NCI-H2196 (cell line): ENCODE measurements around the gene TENT4A.
"Not testable (repeated sequence)": the region's sequence is repeated elsewhere in the genome, so short reads cannot be mapped to it uniquely, and the experiment has no call there.

Experiments
- DNase-seq: peaks from one replicate; lab custom pipeline; 2025; ENCODE audit not compliant: unreplicated experiment; lab: John Stamatoyannopoulos, UW

Gene TENT4A

DNA sequence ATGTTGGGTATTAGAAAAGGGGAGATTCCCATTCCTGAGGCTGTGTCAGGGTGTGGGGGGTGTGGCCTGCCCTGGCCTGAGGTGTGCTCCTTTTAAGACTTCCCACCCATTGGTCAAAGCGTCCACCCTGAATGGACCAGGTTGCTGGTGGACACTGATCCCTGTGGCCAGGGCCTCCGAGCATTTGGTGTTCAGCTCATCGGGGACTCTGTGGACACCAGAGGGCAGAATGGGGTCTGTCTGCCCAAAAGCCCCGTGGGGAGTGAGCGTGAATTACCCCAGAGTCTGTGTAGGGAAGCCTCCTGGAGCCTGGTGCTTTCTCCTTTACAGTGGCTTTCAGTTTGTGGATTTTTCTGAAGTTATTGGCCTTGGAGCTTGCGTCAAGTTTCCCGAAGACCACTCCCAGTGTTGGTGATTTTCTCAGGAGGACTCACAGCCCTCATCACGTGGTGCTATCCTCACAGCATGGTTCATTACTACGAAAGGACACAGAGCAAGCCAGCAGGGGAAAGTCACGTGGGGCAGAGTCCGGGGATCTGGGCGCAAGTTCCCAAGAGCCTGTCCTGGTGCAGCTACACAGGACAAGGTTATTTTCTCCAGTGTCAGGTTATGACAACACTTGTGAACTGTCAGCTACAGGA is 55.5 kb downstream of the TENT4A start:
- DNase-seq = no peak

DNA sequence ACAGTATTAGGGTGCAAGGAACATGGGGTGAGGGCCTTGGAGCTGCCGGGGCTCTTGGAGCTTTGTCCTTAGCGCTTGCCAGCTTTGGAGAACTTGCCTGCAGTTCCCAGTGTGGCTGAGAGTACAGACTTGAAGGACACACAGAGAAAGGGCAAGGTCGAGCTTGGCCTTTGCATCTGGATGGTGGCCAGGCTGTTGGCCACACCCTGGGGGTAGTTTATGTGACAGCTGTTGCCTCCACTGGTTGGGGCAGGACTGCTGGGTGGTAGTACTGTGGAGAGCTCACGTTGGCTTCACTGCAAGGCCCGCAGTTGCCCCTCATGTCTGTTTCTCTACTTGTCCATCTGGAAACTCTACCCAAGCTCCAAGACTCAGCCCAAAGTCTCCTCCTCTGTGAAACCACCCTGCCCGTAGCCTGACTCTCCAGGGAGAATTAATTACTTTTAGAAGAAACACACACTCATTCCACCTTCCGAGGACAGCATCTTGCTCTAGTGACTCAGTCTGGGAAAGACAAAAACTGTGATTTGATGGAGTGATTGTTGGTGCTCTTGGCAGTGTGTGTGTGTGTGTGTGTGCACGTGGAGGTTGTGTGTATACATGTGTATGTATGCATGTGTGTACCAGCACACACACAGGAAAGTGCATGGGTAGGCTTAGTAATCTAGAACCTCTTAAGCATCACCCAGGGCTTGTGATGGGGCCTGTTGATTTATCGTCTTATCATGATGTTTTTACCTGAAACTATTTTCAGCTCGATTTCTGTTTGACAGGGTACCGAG is 57.8 kb downstream of the TENT4A start:
- no peak for DNase-seq

DNA sequence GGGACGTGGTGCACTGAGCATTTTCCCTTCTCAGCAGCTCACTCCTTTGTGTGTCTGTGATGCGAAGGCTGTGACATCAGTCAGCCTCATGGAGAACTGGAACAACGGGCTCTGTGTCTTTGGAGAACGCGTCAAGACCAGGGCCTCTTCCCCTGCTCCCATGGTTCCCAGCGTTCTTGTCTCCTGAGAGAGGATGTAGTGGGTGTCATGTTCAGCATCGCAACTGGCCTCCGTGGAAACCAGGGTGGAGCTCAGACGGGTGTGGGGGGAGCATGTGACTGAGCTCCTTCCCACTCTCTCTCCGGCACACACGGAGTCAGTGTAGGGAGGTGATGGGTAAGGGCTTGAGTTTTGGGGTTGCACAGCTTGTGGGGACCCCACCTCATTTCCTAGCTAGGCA is 59.7 kb downstream of the TENT4A start:
- DNase-seq = peak; percentile 24

DNA sequence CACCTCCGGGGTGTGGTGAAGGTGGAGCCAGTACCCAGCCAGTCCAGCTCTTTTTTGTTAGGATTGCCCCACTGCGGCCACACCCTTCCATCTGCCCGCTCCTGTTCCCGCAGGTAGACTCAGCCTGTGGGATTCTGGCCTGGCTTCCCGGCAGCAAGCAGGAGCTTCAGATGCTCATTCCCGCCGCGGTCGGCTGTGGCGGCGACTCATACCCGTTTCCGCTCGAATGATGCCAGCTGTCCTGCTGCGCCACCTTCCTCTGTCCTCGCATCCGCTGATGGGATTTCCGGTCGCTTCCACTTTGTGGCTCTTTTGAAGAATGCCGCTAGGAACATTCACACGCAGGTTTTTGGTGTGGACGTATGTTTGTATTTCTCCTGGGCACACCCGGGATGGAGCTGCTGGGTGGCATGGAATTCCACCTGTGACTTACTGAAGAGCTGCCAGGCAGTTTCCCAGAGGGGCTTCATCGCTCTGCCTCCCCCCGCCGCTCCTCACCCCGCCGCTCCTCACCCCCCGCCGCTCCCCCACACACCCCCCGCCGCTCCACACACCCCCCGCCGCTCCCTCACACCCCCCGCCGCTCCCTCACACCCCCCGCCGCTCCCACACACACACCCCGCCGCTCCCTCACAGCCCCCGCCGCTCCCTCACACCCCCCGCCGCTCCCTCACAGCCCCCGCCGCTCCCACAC is 60.3 kb downstream of the TENT4A start:
- no peak for DNase-seq

DNA sequence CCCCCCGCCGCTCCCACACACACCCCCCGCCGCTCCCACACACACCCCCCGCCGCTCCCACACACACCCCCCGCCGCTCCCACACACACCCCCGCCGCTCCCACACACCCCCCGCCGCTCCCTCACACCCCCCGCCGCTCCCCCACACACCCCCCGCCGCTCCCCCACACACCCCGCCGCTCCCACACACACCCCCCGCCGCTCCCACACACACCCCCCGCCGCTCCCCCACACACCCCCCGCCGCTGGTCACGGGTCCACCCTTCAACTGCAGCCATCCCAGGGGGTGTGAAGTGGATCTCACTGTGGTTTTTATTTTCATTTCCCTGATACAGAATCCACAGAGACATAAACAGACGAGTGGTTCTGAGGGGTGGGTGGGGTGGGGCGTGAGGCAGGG is 61.0 kb downstream of the TENT4A start:
- not testable (repeated sequence) for DNase-seq

DNA sequence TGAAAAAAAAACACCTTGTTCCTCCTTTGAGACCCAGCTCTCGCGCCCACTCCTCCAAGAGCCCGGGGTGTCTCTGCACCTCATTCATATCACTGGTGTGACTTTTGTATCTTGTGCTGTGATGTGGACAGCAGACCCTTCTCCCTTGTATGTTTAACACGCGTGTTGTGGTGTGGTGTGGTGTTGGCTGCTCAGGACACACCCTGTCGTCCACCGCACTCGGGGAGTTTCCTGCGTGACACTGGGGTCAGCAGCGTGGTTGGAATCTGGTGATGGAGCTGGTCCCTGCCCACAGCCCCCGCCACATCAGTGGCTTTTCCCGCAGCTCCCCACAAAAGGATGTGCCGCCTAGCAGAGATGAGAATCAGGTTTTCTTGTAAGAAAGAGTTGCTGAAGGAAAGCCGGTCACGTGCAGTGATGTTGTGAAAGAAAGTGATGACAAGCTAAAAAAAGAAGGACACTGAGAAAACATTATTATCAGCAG is 61.5 kb downstream of the TENT4A start:
- DNase-seq = no peak

DNA sequence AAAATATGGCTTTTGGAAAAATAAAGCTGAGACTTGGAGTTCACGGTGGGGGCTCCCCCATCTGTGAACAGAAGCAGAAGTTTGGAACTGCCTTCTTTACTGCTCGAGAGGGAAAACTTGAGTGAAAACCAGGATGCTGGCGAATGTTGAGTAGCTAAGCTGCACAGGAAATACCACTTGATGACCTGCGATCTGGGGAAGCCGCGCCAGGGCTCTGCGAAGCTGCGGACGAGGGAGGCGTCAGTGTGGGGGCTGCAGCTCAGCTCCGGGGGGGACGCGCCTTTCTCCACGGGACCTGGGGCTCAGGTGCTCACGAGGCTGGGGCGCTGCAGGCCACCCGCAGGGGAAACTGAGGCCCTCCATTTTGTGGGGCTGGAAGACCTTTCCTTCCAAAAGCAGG is 62.3 kb downstream of the TENT4A start:
- no peak for DNase-seq

DNA sequence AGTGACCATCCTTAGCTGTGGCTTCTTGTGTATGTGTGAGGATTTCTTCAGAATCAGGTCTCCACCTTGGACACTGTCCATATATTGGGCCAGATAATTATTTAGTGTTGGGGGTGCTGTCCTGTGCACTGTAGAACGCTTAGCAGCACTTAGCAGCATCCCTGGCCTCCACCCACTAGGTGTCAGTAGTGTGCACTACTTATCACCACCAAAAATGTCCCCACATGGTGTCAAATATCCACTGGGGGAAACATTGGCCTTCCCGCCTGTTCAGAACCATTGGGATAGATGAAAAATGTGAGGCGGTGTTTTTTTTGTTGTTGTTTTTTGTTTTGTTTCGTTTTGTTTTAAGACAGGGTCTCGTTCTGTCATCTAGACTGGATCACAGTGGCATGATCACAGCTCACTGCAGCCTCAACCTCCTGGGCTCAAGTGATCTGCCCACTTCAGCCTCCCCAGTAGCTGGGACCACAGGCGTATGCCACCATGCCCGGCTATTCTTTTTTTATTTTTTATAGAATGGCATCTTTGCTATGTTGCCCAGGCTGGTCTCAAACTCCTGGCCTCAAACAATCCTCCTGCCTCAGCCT is 67.7 kb downstream of the TENT4A start:
- no peak for DNase-seq

DNA sequence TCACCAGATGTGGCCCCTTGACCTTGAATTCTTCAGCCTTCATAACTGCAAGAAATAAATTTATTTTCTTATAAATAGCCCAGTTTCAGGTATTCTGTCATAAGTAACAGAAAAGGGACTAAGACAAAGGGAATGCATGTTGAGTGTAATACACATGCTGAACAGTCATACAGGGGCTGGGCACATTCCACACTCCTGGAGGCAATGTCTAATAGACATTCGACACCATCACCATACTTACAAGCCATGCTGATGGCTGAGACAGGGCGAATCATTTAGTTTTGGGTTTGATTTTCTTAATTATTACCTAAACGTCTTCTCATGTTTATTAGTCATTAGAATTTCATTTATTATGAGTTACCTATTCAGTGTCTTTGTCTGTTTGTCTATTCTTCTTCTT is 68.5 kb downstream of the TENT4A start:
- no peak for DNase-seq

DNA sequence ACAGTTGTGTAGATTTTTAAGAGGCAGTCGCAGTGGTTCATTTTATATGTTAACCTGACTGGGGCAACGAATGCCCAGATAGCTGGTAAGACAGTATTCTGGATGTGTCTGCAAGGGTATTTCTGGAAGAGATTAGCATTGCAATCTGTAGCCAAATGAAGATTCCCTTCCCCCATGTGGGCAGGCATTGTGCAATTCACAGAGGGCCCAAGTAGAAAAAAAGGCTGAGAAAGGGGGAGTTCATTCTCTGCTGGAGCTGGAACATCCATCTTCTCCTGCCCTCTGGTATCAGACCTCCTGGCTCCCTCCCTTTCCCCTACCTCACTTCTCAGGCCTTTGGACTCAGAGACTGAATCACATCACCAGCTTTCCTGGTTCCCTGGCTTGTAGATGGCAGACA is 70.6 kb downstream of the TENT4A start:
- DNase-seq = no peak

DNA sequence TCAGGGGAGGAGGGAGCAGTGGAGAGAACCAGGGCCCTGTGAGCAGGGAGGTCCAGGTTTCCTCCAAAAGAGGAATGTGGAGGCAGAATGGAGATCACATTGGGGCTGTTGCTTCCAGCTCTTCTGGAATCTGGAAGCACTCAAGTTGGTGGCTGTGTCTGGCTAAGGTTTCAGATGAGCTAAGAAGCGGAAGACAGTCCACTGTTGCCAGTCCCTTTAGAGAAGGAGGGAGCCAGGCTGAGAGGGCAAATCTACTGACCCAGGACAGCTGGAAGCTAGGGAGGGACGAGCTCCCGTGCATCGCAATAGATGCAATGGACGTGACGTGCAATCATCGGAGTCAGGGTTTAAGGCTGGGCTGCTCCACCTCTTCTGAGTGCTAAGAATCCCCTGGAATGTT is 71.2 kb downstream of the TENT4A start:
- no peak for DNase-seq

DNA sequence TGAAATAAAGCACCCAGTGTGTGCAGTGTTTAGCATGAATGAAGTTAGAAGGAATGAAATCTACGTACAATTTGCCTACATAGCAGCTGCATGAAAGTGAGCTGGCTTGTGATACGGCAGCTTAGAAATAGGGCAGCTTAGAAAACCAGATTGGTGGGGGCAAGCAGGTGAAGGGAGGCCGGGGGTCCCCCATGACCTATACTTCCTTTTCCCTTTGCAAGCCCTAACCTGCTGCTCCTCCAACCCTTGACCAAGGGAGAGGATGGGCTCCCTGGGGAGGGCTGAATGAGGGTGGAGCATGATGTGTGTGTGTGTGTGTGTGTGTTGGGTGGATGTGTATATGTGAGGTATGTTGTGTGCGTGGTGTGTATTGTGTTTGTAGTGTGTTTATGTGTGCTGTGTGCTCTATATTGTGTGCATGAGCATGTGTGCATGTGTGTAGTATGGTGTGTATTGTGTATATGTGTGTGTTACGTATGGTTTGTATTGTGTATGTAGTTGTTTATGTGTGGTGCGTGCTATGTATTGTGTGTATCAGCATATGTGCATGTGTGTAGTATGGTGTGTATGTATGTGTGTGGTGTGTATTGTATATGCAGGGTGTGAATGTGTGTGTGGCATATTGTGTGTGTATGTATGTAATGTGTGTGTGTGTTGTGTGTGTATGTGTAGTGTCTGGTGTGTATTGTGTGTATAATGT is 72.1 kb downstream of the TENT4A start:
- DNase-seq = no peak

DNA sequence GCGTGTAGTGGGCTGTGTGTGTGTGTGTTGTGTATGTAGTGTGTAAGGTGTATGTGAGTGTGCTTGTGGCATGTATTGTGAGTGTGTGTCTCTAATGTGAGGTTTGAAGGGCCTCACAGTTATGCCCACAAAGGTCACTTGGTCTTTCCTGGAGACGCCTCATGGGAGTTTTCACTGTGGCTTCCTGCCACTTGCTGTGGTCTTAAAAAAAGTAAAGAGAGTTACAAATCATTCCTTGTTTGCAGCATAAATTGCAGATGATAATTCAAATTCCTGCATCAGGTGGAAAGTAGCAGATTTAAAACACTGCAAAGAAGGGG is 72.6 kb downstream of the TENT4A start:
- no peak for DNase-seq

DNA sequence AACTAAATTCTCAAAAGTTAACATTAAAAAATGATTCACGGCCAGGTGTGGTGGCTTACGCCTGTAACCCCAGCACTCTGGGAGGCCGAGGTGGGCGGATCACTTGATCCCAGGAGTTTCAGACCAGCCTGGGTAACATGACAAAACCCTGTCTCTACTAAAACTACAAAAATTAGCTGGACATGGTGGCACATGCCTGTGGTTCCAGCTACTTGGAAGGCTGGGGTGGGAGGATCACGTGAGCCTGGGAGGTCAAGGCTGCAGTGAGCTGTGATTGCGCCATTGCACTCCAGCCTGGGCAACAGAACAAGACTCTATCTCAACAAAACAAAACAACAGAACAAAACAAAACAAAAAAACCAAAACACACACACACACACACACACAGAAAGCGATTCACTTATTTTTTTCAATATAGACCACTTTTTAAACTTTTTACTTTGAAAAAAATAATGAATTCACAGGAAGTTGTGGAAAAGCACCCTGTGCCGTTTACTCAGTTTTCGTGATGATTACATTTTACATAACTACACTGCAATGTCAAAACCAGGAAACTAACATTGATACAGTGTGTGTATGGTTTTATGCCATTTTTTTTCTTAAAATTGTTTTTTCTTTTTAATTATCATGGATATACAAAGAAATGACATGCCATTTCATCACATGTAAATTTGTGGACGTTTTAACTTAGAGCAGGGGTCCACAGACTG is 73.7 kb downstream of the TENT4A start:
- no peak for DNase-seq

DNA sequence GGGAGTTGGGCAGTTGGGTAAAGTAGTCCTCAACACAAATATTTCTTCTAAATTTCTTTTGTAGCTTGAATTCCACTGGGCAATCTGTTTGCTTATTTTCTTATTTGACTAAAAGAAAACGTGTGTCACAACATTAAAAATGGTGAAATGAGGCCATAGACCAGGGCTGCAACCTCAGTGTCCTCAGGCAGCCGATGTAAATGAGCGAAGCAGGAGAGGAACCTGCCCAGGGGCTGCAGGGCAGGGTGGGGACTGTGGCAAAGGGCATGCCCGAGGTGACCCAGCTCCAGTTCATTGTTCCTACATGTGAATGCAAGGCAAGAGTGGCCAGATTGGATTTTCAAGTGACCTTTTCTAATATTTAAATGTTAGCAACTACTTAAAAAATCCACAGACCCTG is 74.7 kb downstream of the TENT4A start:
- DNase-seq = no peak

DNA sequence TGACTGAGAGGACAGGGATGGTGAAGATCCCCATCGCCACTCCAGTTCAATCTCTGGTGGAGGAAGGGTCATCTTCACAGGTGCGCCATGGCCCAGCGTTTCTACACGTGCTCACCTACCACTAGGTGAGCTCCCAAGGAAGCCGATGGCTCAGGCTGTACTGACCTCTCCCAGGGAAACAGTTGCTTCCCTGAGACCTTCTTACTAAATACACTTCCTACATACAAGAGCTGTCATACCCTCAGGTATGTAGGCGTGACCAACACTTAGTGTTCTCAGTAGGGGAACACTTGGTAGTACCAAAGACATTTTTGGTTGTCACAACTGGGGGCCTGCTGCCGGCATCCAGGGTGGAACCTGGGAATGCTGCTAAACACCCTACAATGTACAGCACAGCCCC is 75.2 kb downstream of the TENT4A start:
- DNase-seq = no peak

DNA sequence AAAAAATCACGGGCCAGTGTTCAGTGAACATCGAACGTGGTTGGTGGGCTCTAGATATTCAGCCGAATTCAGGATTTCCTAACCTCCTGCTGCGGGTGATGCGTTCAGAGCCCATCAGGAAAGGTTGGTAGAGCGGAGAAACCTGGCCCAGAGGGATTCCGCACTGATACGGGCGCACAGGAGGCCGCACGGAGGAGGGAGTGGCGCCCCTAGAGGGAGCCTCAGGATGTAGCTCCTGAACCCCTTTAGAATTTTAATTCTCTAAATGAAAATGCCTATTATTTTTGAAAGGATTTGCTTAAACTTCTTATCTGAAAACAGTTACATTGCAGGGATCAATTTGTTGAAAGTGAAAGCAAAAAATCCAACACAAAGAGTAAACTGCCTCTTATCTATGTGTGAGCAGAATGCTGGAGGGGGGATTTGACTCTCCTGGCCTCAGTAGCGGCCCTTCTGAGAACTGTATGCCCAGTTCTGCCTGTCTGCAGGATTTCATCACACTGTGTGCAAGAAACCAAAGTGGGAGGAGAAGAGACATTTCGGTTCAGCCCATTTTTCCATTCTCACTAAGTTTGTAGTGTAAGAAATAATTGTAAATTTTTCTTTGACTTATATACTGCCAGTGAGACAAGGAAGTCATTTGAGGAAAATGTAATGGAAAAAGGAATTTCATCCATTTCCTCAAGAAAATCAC is 75.9 kb downstream of the TENT4A start:
- no peak for DNase-seq

DNA sequence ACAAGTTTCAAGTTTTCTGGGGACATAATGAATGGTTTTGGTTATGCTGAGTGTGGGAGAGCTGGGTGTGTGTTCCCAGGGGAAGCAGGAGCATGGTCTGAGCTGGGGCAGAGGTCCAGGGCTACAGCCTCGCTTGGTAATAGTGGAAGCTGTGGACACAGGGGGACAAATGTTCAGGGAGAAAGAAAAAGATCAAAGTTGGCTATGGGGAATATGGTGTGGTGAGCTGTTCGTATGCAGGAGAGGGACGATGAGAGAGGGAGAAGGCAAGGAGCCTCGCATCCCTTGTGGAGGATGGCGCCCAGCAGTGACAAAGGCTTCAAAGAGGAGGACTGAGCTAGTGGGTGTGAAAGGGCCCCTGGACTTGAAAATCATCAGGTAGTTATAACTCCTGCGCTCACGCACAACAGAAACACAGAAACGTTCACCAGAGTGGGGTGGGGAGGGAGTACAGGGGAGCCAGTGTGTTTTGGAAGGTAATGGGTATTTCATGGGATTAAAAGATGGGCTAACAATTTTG is 77.2 kb downstream of the TENT4A start:
- no peak for DNase-seq

DNA sequence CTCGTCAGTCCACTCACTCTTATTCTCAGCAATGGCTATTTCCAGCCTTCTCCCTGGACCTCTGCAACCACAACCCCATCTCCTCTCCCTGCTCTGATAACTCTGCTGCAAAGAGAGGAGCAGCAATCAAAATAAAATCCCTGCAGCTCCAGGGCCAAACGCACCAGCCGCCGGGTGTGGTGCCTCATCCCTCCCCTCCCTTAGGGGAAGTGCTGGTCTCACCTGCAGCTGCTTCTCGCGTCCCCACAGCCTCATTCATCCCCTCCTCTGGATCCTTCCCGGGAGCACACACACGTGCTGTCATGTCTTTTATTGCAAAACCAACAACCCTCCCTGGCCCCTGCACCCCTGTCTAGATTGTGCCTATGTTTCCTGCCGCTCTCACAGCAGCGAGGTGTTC is 77.8 kb downstream of the TENT4A start:
- no peak for DNase-seq

DNA sequence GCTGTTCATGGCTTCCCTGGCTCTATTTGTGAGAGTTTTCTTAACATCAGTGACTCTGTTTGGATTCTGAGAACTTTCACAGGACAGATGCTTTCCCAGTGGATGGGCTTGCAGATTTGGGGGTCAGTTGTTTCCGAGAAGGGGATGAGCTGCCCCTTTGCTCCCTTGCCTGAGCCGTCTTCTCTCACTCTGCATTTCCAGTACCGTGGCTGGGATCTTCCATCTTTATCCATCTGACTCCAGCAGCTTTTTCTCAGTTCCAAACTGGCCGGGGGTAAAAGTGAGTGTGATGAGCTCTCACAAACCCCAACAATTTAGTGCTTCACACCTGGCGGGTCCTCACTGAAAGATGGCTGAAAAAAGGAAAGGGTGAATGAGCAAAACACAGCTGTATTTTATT is 79.1 kb downstream of the TENT4A start:
- DNase-seq = no peak
